ENCODE data around the gene SDHB.

DNA sequence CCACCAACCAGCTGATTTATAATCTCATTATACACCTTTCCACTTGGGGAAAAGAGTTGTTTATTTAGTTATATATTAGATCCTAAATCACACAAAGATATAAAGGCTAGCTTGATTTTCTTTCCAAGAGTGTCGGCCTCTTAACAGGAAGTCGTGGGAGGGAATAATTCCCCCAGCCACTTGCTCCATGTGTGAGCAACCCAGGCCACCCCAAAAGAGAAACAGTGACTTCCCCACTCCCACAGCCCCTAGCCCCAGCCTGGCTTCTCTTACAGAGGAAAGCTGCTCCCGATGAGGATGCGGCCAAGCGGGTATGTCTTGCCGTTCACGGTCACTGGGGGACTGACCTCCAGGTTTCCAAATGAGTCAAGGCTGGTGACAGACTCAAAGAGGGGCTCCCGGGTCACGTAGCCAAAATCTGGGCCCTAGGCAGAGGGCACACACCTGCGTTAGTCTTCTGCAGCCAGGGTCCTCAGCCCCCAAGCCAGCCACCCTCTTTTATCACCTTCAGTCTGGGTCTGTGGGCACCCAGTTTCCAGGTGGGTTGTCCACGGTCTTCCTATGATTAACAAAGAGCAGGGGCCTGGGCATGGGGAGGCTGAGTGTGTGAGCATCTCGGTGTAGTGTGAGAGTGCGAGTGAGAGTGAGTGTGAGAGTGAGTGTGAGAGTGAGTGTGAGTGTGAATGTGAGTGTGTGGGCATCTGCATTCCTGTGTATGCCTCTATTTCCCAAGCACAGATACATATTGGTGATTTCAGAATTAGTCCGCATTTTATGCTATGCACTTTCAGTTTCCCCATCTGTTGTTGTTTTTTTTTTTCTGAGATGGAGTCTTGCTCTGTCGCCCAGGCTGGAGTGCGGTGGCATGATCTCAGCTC lies 25.4 kb upstream of the SDHB start:
- TF ChIP-seq, protein P1, sequence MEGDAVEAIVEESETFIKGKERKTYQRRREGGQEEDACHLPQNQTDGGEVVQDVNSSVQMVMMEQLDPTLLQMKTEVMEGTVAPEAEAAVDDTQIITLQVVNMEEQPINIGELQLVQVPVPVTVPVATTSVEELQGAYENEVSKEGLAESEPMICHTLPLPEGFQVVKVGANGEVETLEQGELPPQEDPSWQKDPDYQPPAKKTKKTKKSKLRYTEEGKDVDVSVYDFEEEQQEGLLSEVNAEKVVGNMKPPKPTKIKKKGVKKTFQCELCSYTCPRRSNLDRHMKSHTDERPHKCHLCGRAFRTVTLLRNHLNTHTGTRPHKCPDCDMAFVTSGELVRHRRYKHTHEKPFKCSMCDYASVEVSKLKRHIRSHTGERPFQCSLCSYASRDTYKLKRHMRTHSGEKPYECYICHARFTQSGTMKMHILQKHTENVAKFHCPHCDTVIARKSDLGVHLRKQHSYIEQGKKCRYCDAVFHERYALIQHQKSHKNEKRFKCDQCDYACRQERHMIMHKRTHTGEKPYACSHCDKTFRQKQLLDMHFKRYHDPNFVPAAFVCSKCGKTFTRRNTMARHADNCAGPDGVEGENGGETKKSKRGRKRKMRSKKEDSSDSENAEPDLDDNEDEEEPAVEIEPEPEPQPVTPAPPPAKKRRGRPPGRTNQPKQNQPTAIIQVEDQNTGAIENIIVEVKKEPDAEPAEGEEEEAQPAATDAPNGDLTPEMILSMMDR (conservative IDR thresholded peaks at IDR 0.05), result no peak
- TF ChIP-seq ZFX (IDR thresholded peaks at IDR 0.05), result no peak

Measured in C4-2B (cell line).